ENCODE data around the gene GPR68. TPM values are rescaled to one million over a fixed set of nuclear protein-coding genes. Genes with fewer than 3 reads are reported as not detected.

GPR68 gene
- total and polyA plus RNA-seq, 4 experiments from 2014 or later: 3.0 to 10.8 (median 9.5) TPM

DNA sequence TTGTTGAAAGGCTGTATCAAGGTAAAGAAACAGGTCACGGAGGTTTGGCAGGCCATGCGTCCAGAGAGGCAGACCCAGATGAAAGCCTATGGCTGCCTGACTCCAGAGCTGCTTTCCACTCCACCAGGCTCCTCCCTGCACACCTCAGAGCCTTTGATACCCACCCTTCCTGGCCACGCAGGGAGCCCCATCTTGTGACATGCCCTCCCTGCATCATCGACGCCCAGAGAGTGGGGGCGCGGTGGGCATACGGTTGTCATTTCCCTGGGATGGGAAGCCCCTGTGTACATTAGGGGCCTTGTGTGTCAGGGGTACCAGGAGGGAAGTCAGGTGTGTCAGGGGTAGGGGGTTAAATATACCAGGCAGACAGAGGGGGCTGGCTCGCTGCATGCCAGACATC lies 30.3 kb upstream of the GPR68 start:
- no peaks in the 10 kb centered on the region for H3K9me3 ChIP-seq (ENCODE audit: control insufficient read depth in 1 of 2, low read length in 2 of 2)
- H3K4me3 ChIP-seq (ENCODE audit: low read length in 2 of 2): no peak overlapping the region
- no peak overlapping the region for H3K27ac ChIP-seq (ENCODE audit: low read depth, low read length)
- Mint-ChIP-seq H3K4me1 (peaks cover 0 to 4% (median 4%) of the 10 kb centered on the region in 4 donors), H3K36me3 (peaks cover 45 to 68% of the 10 kb centered on the region in 2 donors), H3K4me3 (no peak overlapping the region), H3K27me3 (no peaks in the 10 kb centered on the region), H3K27ac (peak overlapping the region in 6 of 7 donors; percentile 24 to 75 (median 50)), H3K9me3 (no peaks in the 10 kb centered on the region)
- DNase-seq: no peak
- H3K4me1 ChIP-seq (ENCODE audit: insufficient read depth, low read length): no peaks in the 10 kb centered on the region
- ChIA-PET POLR2A (ENCODE audit: partially characterized antibody) (interaction anchor here (0.8 kb wide), 1 partner anchor 19 kb away, joined by 3 read pairs; no protein-coding TSS in a partner anchor), CTCF (ENCODE audit: partially characterized antibody) (interaction anchor here (25.0 kb wide), 1 partner anchor 100 kb away, joined by 480 read pairs; no protein-coding TSS in a partner anchor)
- H3K27me3 ChIP-seq (ENCODE audit: insufficient read depth, low read length): no peaks in the 10 kb centered on the region
- H3K36me3 ChIP-seq (ENCODE audit: insufficient read depth, low read length): peaks cover 84% of the 10 kb centered on the region
- intact Hi-C loops (cut with micrococcal nuclease): no loop called here

- Mint-ChIP-seq H3K27me3 (no peaks in the 10 kb centered on the region), H3K4me3 (no peak overlapping the region), H3K36me3 (peaks cover 47 to 68% of the 10 kb centered on the region in 2 donors), H3K9me3 (no peaks in the 10 kb centered on the region), H3K27ac (peak overlapping the region in 1 of 7 donors; percentile 70), H3K4me1 (peaks cover 0 to 6% (median 4%) of the 10 kb centered on the region in 4 donors)
- Histone ChIP-seq H3K36me3 (ENCODE audit: insufficient read depth, low read length) (peaks cover 75% of the 10 kb centered on the region), H3K27ac (ENCODE audit: low read depth, low read length) (no peak overlapping the region), H3K9me3 (ENCODE audit: control insufficient read depth in 1 of 2, low read length in 2 of 2) (no peaks in the 10 kb centered on the region), H3K27me3 (ENCODE audit: insufficient read depth, low read length) (no peaks in the 10 kb centered on the region), H3K4me1 (ENCODE audit: insufficient read depth, low read length) (no peaks in the 10 kb centered on the region), H3K4me3 (ENCODE audit: low read length in 2 of 2) (no peak overlapping the region)
- CTCF ChIA-PET (ENCODE audit: partially characterized antibody): interaction anchor here (25.0 kb wide), 1 partner anchor 99 kb away, joined by 480 read pairs; no protein-coding TSS in a partner anchor
- POLR2A ChIA-PET (ENCODE audit: partially characterized antibody): interaction anchor here (8.4 kb wide), 1 partner anchor 30 kb away, joined by 50 read pairs; the partner anchor contains the start of gene GPR68
- intact Hi-C loops (cut with micrococcal nuclease): no loop called here
- DNase-seq: no peak
These were observed 29.4 kb upstream of the GPR68 start for GRCh38 chr14:91273885-91274273.

GRCh38 chr14:91273273-91273884 lies 28.9 kb upstream of the GPR68 start:
- intact Hi-C loops (cut with micrococcal nuclease): no loop called here
- peaks cover 45 to 66% of the 10 kb centered on the region in 2 donors for H3K36me3 Mint-ChIP-seq
- Histone ChIP-seq H3K27me3 (ENCODE audit: insufficient read depth, low read length) (no peaks in the 10 kb centered on the region), H3K4me1 (ENCODE audit: insufficient read depth, low read length) (no peaks in the 10 kb centered on the region), H3K4me3 (ENCODE audit: low read length in 2 of 2) (no peak overlapping the region), H3K9me3 (ENCODE audit: control insufficient read depth in 1 of 2, low read length in 2 of 2) (no peaks in the 10 kb centered on the region), H3K36me3 (ENCODE audit: insufficient read depth, low read length) (peaks cover 70% of the 10 kb centered on the region), H3K27ac (ENCODE audit: low read depth, low read length) (no peak overlapping the region)
- POLR2A ChIA-PET (ENCODE audit: partially characterized antibody): interaction anchor here (8.4 kb wide), 1 partner anchor 29 kb away, joined by 50 read pairs; the partner anchor contains the start of gene GPR68
- peaks cover 0 to 1% (median 0%) of the 10 kb centered on the region in 8 donors for H3K9me3 Mint-ChIP-seq
- no peak overlapping the region for H3K4me3 Mint-ChIP-seq
- no peak for DNase-seq
- H3K27me3 Mint-ChIP-seq: no peaks in the 10 kb centered on the region
- CTCF ChIA-PET (ENCODE audit: partially characterized antibody): interaction anchor here (1.8 to 2.0 kb wide), 2 partner anchors 17 to 96 kb away, joined by 3 to 7 read pairs; no protein-coding TSS in a partner anchor
- H3K27ac Mint-ChIP-seq: peak overlapping the region in 2 of 7 donors; percentile 59 to 70
- peaks cover under 1 to 7% (median 5%) of the 10 kb centered on the region in 4 donors for H3K4me1 Mint-ChIP-seq

GRCh38 chr14:91272341-91273272 lies 28.1 kb upstream of the GPR68 start:
- Mint-ChIP-seq H3K27me3 (no peaks in the 10 kb centered on the region), H3K36me3 (peaks cover 43 to 68% of the 10 kb centered on the region in 2 donors), H3K4me3 (no peak overlapping the region), H3K4me1 (peaks cover 4 to 14% (median 11%) of the 10 kb centered on the region in 4 donors), H3K27ac (peak overlapping the region in 4 of 7 donors; percentile 41 to 70 (median 52)), H3K9me3 (peaks cover 0 to 4% (median 0%) of the 10 kb centered on the region in 8 donors)
- H3K27me3 ChIP-seq (ENCODE audit: insufficient read depth, low read length): no peaks in the 10 kb centered on the region
- CTCF ChIA-PET (ENCODE audit: partially characterized antibody): interaction anchor here (1.2 to 2.0 kb wide), 3 partner anchors 16 to 95 kb away, joined by 3 to 7 read pairs (median 4); no protein-coding TSS in a partner anchor
- no peak for DNase-seq
- H3K4me3 ChIP-seq (ENCODE audit: low read length in 2 of 2): no peak overlapping the region
- intact Hi-C loops (cut with micrococcal nuclease): no loop called here
- POLR2A ChIA-PET (ENCODE audit: partially characterized antibody): interaction anchor here (0.7 to 8.4 kb wide), 2 partner anchors 23 to 28 kb away, joined by 4 to 50 read pairs; partner anchors contain the start of gene GPR68
- H3K4me1 ChIP-seq (ENCODE audit: insufficient read depth, low read length): no peaks in the 10 kb centered on the region
- peaks cover 62% of the 10 kb centered on the region for H3K36me3 ChIP-seq (ENCODE audit: insufficient read depth, low read length)
- H3K9me3 ChIP-seq (ENCODE audit: control insufficient read depth in 1 of 2, low read length in 2 of 2): no peaks in the 10 kb centered on the region
- H3K27ac ChIP-seq (ENCODE audit: low read depth, low read length): no peak overlapping the region

GRCh38 chr14:91271639-91272038 lies 27.1 kb upstream of the GPR68 start:
- CTCF ChIA-PET (ENCODE audit: partially characterized antibody): interaction anchor here (1.2 to 2.0 kb wide), 3 partner anchors 15 to 95 kb away, joined by 3 to 7 read pairs (median 4); no protein-coding TSS in a partner anchor
- DNase-seq: no peak
- Mint-ChIP-seq H3K9me3 (peaks cover 0 to 4% (median 0%) of the 10 kb centered on the region in 8 donors), H3K4me3 (peak overlapping the region in 1 of 8 donors; percentile 31), H3K36me3 (peaks cover 35 to 62% of the 10 kb centered on the region in 2 donors), H3K27me3 (no peaks in the 10 kb centered on the region), H3K27ac (peak overlapping the region in 2 of 7 donors; percentile 55 to 77), H3K4me1 (peaks cover 4 to 17% (median 11%) of the 10 kb centered on the region in 4 donors)
- POLR2A ChIA-PET (ENCODE audit: partially characterized antibody): interaction anchor here (0.7 to 8.4 kb wide), 2 partner anchors 22 to 27 kb away, joined by 4 to 50 read pairs; partner anchors contain the start of gene GPR68
- Histone ChIP-seq H3K4me1 (ENCODE audit: insufficient read depth, low read length) (no peaks in the 10 kb centered on the region), H3K9me3 (ENCODE audit: control insufficient read depth in 1 of 2, low read length in 2 of 2) (no peaks in the 10 kb centered on the region), H3K27me3 (ENCODE audit: insufficient read depth, low read length) (no peaks in the 10 kb centered on the region), H3K4me3 (ENCODE audit: low read length in 2 of 2) (no peak overlapping the region), H3K36me3 (ENCODE audit: insufficient read depth, low read length) (peaks cover 53% of the 10 kb centered on the region), H3K27ac (ENCODE audit: low read depth, low read length) (no peak overlapping the region)
- intact Hi-C loops (cut with micrococcal nuclease): no loop called here

DNA sequence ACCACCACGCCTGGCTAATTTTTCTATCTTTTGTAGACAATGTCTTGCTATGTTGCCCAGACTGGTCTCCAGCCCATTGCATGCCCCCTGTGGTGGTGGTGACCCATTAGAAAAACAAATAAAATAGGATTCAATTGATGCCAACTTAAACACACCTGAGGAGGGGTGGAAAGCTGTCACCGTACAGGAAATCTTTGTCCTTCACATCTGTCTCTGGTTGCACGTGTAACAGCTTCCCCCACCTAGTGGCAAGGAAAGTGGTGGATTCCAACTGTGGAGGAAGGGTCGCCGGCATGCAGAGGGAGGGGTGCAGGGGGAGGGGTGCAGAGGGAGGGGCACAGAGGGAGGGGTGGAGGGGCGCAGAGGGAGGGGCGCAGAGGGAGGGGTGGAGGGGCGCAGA lies 26.1 kb upstream of the GPR68 start:
- no peaks in the 10 kb centered on the region for H3K9me3 ChIP-seq (ENCODE audit: control insufficient read depth in 1 of 2, low read length in 2 of 2)
- no peak for DNase-seq
- H3K27me3 Mint-ChIP-seq: no peaks in the 10 kb centered on the region
- intact Hi-C loops (cut with micrococcal nuclease): no loop called here
- H3K4me1 ChIP-seq (ENCODE audit: insufficient read depth, low read length): no peaks in the 10 kb centered on the region
- H3K27ac Mint-ChIP-seq: peak overlapping the region in 2 of 7 donors; percentile 29 to 42
- peaks cover 9 to 22% (median 16%) of the 10 kb centered on the region in 4 donors for H3K4me1 Mint-ChIP-seq
- no peak overlapping the region for H3K4me3 ChIP-seq (ENCODE audit: low read length in 2 of 2)
- H3K36me3 ChIP-seq (ENCODE audit: insufficient read depth, low read length): peaks cover 45% of the 10 kb centered on the region
- no peak overlapping the region for H3K27ac ChIP-seq (ENCODE audit: low read depth, low read length)
- peaks cover 27 to 55% of the 10 kb centered on the region in 2 donors for H3K36me3 Mint-ChIP-seq
- H3K9me3 Mint-ChIP-seq: peaks cover 0 to 4% (median 0%) of the 10 kb centered on the region in 8 donors
- H3K27me3 ChIP-seq (ENCODE audit: insufficient read depth, low read length): no peaks in the 10 kb centered on the region
- ChIA-PET CTCF (ENCODE audit: partially characterized antibody) (interaction anchor here (2.2 kb wide), 1 partner anchor 93 kb away, joined by 11 read pairs; no protein-coding TSS in a partner anchor), POLR2A (ENCODE audit: partially characterized antibody) (interaction anchor here (2.1 to 8.4 kb wide), 2 partner anchors 26 to 94 kb away, joined by 6 to 50 read pairs; partner anchors contain the start of gene GPR68)
- no peak overlapping the region for H3K4me3 Mint-ChIP-seq
